NCI-H510A (cell line): ENCODE results near the gene COL16A1.
"Not testable (repeated sequence)": the region's sequence is repeated elsewhere in the genome, so short reads cannot be mapped to it uniquely, and the experiment has no call there.

Experiments
- DNase-seq: peaks from one replicate; lab custom pipeline; 2025; lab: John Stamatoyannopoulos, UW

COL16A1 gene

DNA sequence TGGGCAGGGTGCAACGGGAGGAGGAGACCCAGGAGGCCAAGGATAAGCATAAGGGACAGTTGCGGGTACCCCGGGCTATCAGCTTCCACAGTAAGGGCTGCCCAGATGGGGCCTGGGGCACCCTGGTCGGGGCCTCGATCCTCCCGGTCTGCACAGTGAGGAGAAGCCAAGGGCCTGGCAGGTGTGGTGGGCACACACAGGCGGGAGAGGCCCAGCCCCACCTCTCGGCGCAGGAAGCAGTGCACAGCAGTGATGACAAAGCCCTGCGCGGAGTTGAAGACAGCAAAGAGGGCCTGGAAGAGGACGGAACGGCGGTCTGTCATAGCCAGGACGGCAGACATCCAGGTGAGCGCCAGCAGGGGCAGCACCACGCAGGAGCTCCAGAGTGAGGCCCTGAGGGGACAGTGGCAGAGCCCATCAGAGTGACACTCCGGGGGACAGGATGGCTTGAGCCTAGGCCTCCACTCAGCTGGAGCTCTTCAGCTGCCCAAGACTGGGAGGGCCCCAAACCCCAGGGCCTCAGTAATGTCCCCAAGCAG is 29.0 kb upstream of the COL16A1 start:
- no peak for DNase-seq

DNA sequence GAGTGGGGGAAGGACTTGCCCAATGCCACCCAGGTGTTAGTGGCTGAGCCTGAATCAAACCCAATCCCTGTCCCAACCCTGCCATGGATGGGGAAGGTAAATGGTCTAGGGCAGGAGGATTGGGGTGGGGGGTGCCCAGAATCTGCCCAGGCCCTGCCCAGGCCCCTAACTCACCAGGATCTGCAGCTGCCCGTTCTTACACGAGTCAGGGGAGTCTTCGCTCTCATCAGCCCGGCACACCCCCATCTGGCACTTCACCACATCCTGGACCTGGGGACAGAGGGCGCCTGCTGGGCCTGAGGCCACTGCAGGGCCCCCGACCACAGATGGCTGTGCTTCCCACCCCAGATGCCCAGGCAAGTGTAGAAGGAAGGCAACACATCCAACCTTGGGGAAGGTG is 28.5 kb upstream of the COL16A1 start:
- no peak for DNase-seq

DNA sequence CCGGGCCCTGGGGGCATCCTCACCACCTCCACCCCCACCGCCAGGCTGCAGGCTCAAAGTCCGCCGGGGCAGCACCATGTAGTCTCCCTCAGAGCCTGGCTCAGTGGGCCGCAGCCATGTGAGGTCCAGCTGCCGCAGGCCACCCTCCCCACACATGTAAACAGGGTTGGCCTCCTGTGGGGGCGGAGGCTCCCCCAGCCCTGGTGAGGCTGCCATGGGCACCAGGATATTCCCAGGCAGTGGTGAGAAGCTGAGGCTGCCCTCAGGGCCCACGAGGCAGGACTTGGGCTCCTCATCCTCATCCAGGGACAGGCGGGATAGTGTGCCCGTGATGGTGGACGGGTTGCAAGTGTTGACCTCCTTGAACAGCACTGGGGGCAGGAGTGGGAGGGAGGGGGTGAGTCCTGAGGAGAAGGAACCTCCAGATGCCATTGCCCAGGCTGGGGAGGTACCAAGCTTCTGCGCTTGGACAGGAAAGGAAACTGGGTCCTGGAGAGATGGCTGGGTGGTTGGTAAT is 27.3 kb upstream of the COL16A1 start:
- DNase-seq = no peak

DNA sequence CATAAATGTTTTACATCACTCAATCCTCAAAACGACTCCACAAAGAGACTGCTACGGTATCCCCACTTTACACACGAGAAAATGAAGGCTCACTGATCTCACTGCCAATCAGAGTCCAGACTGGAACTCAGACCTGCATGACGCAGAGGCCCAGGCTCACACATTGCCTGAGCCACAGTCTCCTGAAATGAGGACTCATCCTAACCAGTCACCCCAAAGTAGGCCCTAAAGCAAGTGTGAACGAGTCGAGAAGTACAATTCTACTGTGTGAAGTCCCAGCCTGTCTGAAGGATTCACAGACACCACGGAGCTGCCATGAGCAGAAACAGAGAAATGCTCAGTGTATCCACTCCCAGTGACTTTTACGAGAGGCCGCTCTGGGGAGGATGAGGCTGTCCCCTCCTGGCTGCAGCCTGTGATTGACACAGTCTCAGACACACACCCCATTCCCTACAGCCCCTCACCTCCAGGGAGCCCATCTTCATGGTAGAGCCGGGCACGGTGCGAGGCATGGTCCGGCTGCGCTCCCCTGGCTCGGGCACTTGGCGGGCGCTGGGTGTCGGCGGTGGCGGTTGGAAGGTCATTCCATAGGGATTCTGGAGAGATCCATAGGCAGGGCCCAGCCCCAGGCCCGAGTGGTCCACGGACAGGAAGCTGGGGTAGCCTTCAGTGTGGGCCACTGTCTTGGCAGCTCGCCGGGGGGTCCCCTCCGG is 26.7 kb upstream of the COL16A1 start:
- no peak for DNase-seq

GRCh38 chr1:31727849-31728248 is 24.0 kb upstream of the COL16A1 start:
- no peak for DNase-seq

- no peak for DNase-seq
Observed at GRCh38 chr1:31727195-31727594, 23.4 kb upstream of the COL16A1 start.

DNA sequence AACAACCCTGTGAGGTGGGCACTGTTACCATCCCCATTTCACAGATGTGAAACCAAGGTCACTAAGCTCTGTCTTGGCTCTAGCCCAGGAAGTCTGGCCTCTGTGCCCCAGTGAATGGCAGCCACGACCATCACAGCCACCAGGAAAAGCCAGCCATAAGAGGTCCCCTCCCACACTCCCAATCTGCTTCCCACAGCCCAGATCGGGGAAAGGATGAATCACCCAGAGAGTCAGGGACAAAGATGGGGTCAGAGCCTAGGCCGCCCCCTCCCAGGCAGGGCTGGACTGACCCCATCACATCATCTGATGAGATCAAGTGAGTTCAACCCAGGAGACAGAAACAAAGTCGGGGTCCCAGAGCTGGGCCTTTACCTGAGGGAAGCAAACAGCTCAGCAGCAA is 22.9 kb upstream of the COL16A1 start:
- DNase-seq = no peak

GRCh38 chr1:31725777-31726535 is 22.1 kb upstream of the COL16A1 start:
- peak; percentile 35 for DNase-seq

DNA sequence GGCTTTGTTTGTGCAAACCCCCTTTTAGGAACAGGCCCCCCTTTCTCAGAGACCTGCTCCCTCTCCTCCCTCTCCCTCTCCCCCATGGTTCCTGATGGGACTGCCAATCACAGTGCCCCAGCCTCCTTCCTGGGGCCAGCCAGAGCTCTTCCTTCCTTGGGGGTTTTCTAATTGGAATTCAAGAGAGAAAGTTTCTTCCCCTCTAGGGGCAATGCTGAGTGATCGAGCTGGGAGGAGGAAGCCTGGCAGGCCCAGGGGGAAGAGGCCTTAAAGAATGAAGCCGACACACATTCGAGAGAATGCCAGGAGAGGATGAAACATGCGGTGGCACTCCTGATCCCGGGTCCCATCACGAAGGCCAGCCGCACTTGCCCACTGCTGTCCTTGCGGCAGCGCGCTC is 21.3 kb upstream of the COL16A1 start:
- no peak for DNase-seq

DNA sequence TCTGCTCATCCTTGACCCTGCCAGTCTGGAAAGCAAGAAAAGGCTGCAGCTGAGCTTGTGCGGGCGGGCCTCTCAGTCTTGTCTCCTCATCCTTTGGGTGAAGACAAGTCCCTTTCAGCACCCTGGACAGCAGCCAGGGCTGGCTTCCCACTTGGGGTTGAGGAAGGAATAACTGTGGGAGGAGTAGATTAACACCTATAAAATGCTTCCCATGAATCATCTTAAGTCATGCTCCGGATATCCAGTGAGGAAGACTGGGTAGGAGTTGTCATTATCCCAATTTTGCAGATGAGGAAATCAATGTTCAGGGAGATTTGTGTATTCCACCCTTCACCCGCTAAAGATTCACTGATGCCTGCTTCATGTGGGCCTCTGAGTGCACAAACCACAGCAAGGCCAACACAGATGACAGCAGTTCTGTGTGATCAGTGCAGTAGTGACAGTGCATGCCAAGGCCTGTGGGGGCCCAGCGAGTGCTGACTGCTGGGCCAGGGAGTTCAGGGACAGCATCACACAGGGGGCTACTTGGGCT is 20.1 kb upstream of the COL16A1 start:
- no peak for DNase-seq

DNA sequence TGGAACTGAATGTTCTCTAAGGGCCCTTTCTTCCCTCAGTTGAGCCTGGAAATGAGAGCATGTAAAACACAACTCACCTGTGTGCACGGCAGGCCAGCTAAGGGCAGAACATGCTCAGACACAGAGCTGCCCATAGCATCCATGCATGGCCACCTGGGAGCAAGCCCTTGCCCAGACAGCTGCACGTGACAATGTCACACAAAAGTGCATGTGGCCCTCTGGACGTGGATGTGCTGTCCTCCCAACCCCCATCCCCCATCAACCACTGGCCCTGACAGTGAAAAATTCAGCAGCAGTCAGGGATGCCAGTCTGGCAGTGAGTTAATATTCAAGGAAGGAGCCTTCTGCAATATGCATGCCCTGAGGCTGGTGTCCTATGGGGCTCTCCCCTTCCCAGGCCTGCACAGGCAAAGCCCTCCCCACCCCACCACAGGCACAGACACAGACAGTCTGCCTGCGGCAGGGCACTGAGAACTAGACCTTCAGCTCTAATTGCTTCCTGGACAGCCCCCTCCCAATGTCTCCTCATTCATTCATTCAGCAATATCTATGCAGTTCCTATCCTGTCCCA is 14.6 kb upstream of the COL16A1 start:
- DNase-seq = no peak

DNA sequence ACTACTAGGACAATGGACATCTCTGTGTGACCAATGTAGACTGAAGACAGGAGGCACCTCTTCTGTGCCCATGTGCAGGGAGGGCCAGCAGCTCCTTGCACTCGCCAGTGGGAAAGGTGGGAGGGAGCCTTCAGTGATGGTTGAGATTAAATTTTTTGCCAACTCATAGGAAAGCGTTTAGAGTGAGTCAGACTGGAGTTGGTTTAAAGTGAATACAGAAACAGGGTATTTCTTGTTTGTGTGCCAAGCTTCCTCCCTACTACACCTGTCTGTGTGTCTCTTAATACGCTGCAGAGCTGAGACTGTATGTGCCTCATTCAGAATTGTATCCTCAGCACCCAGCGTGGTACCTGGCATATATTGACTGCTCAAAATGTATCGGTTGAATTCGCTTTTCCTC is 13.5 kb upstream of the COL16A1 start:
- DNase-seq = no peak

DNA sequence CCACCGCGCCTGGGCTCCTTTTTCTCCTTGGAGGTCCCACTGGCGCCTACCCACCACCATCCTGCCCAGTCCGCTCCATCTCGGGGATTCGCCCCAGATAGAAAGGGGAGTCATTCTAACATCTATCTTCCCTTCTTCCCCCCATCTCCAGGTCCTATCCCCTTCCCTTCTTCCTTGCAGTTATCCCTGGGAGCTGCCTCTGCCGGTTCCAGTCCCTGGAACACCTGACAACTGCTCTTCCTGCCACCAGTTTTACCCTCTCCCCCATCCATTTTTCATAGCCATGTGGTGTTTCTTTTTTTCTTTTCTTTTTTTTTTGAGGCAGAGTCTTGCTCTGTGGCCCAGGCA is 12.0 kb upstream of the COL16A1 start:
- no peak for DNase-seq

GRCh38 chr1:31715087-31715872 is 11.5 kb upstream of the COL16A1 start:
- no peak for DNase-seq

- DNase-seq = no peak
Observed at GRCh38 chr1:31714442-31715086, 10.7 kb upstream of the COL16A1 start.

GRCh38 chr1:31712630-31713029 is 8.8 kb upstream of the COL16A1 start:
- DNase-seq = no peak

- no peak for DNase-seq
Observed at GRCh38 chr1:31712068-31712467, 8.3 kb upstream of the COL16A1 start.

DNA sequence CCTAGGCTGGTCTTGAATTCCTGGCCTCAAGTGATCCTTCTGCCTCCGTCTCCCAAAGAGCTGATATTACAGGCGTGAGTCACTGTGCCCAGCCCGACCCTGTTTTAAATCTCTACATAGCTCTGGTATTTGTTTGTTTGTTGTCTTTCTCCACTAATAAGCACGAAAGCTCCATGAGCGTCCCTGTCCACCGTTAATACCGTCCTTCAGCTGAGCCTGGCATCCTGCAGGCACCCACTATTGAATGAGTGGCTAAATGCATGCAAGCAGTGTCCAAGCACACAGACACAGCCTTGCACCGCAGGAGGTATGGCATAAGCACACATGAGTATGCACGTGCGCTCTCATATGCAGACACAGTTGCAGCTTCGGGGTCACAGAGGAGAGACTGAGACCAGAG is 4.5 kb upstream of the COL16A1 start:
- DNase-seq = no peak

DNA sequence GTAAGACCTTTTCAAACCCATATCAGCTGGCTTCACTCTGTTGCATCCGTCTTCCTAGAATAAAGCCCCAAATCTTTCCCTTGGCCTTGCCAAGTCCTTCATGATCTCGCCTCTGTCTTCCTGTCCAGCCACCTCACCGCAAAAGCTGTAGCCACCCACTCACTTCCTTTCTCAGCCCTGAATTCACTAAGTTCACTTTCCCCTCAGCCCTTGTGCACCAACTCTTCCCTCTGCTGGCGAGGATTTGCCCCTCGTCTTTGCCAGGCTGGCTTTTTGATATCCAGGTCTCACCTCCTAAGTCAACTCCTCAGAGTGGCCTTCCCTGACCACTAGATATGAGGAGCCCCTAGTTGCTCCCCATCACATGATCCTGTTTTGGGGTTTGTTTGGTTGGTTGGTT is 3.9 kb upstream of the COL16A1 start:
- DNase-seq = no peak

- DNase-seq = not testable (repeated sequence)
Observed at GRCh38 chr1:31707059-31707600, 3.3 kb upstream of the COL16A1 start.
